Left lobe of liver (tissue), 2 donors: ENCODE measurements around the gene EMILIN3. TPM values are rescaled to one million over a fixed set of nuclear protein-coding genes. Genes with fewer than 3 reads are reported as not detected.

Experiments used
- ATAC-seq: fragments of 200-7000 bp; cut with Tn5 transposase; one replicate; pipeline ENCODE4 v1.9.1; 2020; ENCODE audit warnings: mild to moderate bottlenecking, moderate library complexity
- DNase-seq: peaks from one replicate; pipeline ENCODE4 v3.0.0-alpha.2; 2020; ENCODE audit warnings: low spot score
- total RNA-seq: library from RNA; stranded (reverse); gene quantifications from one replicate; pipeline ENCODE4 v1.2.1, GENCODE V29; 2021
- donor health status: DM: no; HTN: no; CAD: no; lungs with moderate emphysema.
- donor health status: DM: no; HTN: yes; CAD: no.

Gene EMILIN3
- total RNA-seq, 1 donor from 2014 or later = 0.30 TPM

- DNase-seq (peak; percentile 75), ATAC-seq (peak; percentile 89)
Measured at GRCh38 chr20:41392871-41393704, 26.5 kb upstream of the EMILIN3 start.

GRCh38 chr20:41392295-41392694 lies 25.7 kb upstream of the EMILIN3 start:
- DNase-seq (no peak), ATAC-seq (no peak)

- ATAC-seq (no peak), DNase-seq (no peak)
Measured at GRCh38 chr20:41391587-41392001, 25.0 kb upstream of the EMILIN3 start.

- no peak for ATAC-seq
- DNase-seq = no peak
Measured at GRCh38 chr20:41390889-41391288, 24.3 kb upstream of the EMILIN3 start.

- DNase-seq (no peak), ATAC-seq (no peak)
Measured at GRCh38 chr20:41387444-41387851, 20.8 kb upstream of the EMILIN3 start.

- DNase-seq (no peak), ATAC-seq (no peak)
Measured at GRCh38 chr20:41386502-41387427, 20.1 kb upstream of the EMILIN3 start.

- no peak for ATAC-seq
- no peak for DNase-seq
Measured at GRCh38 chr20:41382791-41383305, 16.2 kb upstream of the EMILIN3 start.

GRCh38 chr20:41380551-41381193 lies 14.1 kb upstream of the EMILIN3 start:
- DNase-seq (no peak), ATAC-seq (no peak)

GRCh38 chr20:41379551-41379950 lies 12.9 kb upstream of the EMILIN3 start:
- ATAC-seq = no peak
- no peak for DNase-seq

GRCh38 chr20:41377275-41377674 lies 10.7 kb upstream of the EMILIN3 start:
- DNase-seq (no peak), ATAC-seq (no peak)

- ATAC-seq (no peak), DNase-seq (no peak)
Measured at GRCh38 chr20:41376349-41376748, 9.7 kb upstream of the EMILIN3 start.

GRCh38 chr20:41375846-41376245 lies 9.2 kb upstream of the EMILIN3 start:
- ATAC-seq = no peak
- no peak for DNase-seq

GRCh38 chr20:41373931-41374920 lies 7.6 kb upstream of the EMILIN3 start:
- ATAC-seq (no peak), DNase-seq (no peak)

GRCh38 chr20:41373251-41373783 lies 6.7 kb upstream of the EMILIN3 start:
- no peak for DNase-seq
- ATAC-seq = no peak

- ATAC-seq (no peak), DNase-seq (no peak)
Measured at GRCh38 chr20:41371371-41371770, 4.8 kb upstream of the EMILIN3 start.

- DNase-seq = no peak
- ATAC-seq = no peak
Measured at GRCh38 chr20:41370176-41370575, 3.6 kb upstream of the EMILIN3 start.

GRCh38 chr20:41369673-41370072 lies 3.1 kb upstream of the EMILIN3 start:
- ATAC-seq (no peak), DNase-seq (no peak)

GRCh38 chr20:41367956-41368355 lies 1.3 kb upstream of the EMILIN3 start:
- ATAC-seq = no peak
- no peak for DNase-seq

GRCh38 chr20:41367393-41367695 lies 726 bp upstream of the EMILIN3 start:
- DNase-seq (no peak), ATAC-seq (no peak)
